Activated T-helper 1 cell treated with Interleukin-2 at 50 U/mL for 16 hours (primary cell): Measurements from ENCODE around the gene OR1B1.
"Not testable (repeated sequence)": the region's sequence is repeated elsewhere in the genome, so short reads cannot be mapped to it uniquely, and the experiment has no call there.

Experiments used
- DNase-seq: peaks from one replicate; pipeline ENCODE4 v3.0.0-alpha.2; 2020; ENCODE audit warnings: low read depth

The OR1B1 gene

DNA sequence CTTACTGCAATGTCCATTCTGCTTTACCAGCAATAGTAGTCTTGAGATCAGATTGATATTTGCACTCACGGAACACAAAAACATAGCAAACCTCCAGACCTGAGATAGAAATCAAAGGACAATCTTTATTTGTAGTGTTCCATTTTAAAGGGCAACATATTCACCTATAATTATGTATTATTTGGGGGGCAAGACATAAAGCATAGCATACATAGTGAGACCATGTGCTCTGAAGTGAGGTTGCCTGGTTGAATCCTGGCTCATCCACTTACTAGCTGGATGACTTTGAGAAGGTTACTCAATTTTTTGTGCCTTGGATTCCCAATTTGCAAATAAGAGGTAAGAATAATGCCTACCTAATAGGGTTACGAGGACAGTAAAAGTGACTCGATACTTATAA lies at the start of gene OR1B1:
TSS of gene OR1B1 (minus strand) at position 101 of the 400 bp plus-strand sequence.
- no peak for DNase-seq

GRCh38 chr9:122695696-122696095 lies 38.3 kb upstream of the OR1B1 start:
- no peak for DNase-seq

DNA sequence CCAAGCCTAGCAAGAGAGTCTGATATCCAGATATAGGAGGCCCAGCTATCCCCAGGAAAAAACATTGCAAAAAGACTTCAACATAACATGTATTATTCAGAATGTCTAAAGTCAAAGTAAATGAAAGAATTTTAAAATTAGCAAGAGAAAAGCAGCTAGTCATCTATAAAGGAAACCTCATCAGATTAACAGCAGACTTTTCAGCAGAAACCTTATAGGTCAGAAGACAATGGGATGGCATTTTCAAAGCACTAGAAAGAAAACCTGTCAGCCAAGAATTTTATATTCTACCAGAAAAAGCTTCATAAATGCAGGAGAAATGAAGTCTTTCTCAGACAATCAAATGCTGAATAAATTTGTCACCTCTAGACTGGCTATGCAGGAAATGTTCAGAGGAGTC lies 27.4 kb upstream of the OR1B1 start:
- no peak for DNase-seq

GRCh38 chr9:122672481-122672880 lies 15.1 kb upstream of the OR1B1 start:
- DNase-seq: no peak

- DNase-seq: no peak
These were observed 4.0 kb upstream of the OR1B1 start, which contains the start of gene OR1L1 for GRCh38 chr9:122661416-122661815. OR1L1 (plus strand) TSS chr9:122661716; CDS start chr9:122661716, 0 bp downstream.

DNA sequence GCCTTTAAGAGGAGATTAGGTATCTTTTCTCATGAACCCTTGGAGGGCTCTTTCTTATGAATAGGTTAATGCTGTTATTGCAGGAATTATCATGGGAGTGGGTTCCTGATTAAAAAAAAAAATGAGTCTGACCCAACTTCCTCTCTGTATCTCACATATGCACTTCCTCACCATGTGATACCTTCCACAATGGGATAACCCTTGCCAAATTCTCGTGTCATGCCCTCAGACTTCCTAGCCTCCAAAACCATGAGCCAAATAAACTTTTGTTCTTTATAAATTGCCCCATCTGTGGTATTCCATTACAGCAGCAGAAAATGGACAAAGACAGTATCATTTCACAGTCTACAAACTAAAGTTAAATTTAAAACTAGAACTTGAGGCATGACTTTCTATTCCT lies 1.0 kb downstream of the OR1B1 start:
- no peak for DNase-seq

GRCh38 chr9:122642226-122642625 lies 15.2 kb downstream of the OR1B1 start:
- no peak for DNase-seq

- no peak for DNase-seq
These were observed 37.4 kb downstream of the OR1B1 start for GRCh38 chr9:122619996-122620395.

DNA sequence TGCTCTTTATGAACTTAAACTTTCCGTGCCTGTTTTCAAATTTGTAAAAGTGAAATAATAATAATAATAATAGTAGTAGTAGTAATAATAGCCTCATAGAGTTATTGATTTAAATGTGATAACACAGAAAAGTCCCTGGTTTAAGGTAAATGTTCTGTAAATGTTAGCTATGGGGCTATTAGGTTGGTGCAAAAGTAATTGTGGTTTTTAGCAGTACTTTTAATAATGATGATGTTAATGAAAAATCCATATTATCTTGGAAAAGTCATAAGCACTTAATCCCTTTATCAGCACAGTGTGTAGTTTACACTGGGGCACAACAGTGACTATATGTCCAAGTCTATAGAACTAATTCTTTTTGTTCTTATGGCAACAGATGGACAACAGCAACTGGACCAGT lies 43.1 kb downstream of the OR1B1 start, which contains the start of gene OR1Q1:
TSS of gene OR1Q1 (plus strand) at position 377 of the 400 bp plus-strand sequence. CDS start at position 377, 0 bp downstream.
- DNase-seq: no peak

DNA sequence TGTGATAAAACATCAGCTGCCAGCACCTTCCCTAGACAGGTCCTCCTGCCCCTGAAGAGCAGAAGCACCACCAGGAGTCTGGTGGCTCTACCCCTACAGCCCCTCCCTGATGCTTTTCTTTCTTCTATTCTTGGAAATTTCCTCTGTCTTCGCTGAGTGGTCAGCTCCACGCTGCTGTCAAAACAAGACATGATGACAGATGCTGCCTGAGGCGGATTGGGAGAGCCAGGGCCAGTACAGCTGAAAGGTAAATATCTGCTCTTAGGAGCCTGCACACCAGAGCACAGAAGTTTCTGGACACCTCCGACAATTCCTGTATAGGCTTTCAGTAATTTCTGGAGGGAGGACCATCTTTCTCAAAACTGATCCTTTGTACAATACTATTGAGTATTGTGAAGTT lies 47.6 kb downstream of the OR1B1 start:
- no peak for DNase-seq

DNA sequence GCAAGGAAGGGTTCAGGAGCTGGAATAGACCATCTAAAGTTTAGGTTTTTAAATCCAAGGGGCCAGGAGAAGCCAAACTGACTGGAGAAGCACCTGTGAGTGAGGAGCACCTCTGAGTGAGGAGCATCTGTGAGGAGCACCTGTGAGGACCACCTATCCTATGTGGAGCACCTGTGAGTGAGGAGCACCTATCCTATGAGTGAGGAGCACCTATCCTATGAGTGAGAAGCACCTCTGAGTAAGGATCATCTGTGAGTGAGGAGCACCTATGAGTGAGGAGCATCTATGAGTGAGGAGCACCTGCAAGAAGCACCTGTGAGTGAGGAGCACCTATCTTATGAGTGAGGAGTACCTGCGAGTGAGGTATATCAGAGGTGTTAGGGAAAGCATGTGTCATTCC lies 50.8 kb downstream of the OR1B1 start:
- no peak for DNase-seq

GRCh38 chr9:122605691-122606090 lies 51.7 kb downstream of the OR1B1 start:
- no peak for DNase-seq

GRCh38 chr9:122583284-122583683 lies 74.1 kb downstream of the OR1B1 start, which contains the start of gene OR1L8:
OR1L8 (minus strand) TSS chr9:122583384; CDS start chr9:122568477, 14,907 bp downstream.
- not testable (repeated sequence) for DNase-seq

DNA sequence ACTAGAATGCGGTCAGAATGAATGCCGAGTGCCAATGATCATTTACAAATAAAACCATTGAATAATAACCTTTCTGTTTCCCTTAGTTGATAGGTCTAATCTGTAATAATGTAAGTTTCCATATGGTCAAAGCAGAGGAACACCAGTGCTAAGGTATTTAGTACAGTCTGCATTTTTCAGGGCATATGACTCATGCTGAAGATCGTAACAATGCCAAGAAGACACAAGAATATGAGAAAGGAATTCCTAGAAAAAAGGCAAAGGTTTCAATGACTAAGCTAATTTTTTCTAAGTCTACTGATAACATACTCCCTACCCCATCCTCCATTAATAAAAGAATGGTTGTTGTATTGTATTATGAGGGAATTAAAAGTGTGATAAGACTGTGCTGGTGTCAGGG lies 77.1 kb downstream of the OR1B1 start:
- DNase-seq: no peak

DNA sequence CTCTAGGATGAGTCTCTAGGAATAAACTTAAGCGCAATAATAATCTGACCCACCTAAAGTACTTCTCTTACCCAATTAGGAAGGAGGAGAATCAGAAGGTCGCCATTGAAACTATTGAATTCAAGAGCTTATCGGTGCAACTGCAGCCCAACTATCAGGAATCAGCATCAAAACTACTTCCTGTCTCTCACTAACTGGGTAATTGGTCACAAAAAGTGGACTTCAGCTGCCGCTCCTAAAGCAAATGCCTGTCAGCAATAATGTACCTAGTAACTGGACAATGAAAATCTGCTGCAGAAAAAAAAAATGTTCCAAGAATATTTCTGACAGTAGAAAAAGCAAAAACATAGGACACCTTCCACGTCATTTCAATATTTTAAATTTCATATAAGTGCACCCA lies 77.6 kb downstream of the OR1B1 start:
- no peak for DNase-seq
